Stomach (tissue), 4 donors: ENCODE measurements around the gene EML6.

Experiments used
- CTCF ChIP-seq, 7 experiments: fragments of 450-650 bp in 4 of 7; fragments of 200-600 bp in 3 of 7; sonication (generic) in 3 of 7; IDR thresholded peaks; one replicate each; pipeline ENCODE4 v1.5.1; 2016 to 2019; ENCODE audit warnings: antibody characterized with exemption in 7 of 7, control low read depth in 2 of 7, mild to moderate bottlenecking in 1 of 7
- EP300 ChIP-seq: sonication (generic); formaldehyde crosslinking; IDR thresholded peaks from one replicate; pipeline ENCODE4 v1.6.1; 2017; ENCODE audit warnings: antibody characterized with exemption
- POLR2A ChIP-seq, 4 donors: fragments of 450-650 bp; IDR thresholded peaks; one replicate each; pipeline ENCODE4 v1.6.1; 2016; ENCODE audit warnings: antibody characterized with exemption in 4 of 4, control low read depth in 2 of 4, mild to moderate bottlenecking in 1 of 4, moderate library complexity in 1 of 4
- POLR2AphosphoS5 ChIP-seq, 3 donors: sonication (generic); formaldehyde crosslinking; IDR thresholded peaks; one replicate each; pipeline ENCODE4 v1.6.1; 2016; ENCODE audit warnings: antibody characterized with exemption in 3 of 3

GRCh38 chr2:54725343-54726099 is 2.1 kb downstream of the EML6 start:
- TF ChIP-seq CTCF (IDR thresholded peaks at IDR 0.05) (no peak), POLR2AphosphoS5 (IDR thresholded peaks at IDR 0.05) (no peak), POLR2A (IDR thresholded peaks at IDR 0.05) (no peak), EP300 (no peak)
